Neural crest cell (in vitro differentiated cells): ENCODE data around the gene CCDC182. TPM values are rescaled to one million over a fixed set of nuclear protein-coding genes. Genes with fewer than 3 reads are reported as not detected.
A peak's percentile ranks its signal among the peaks of the same experiment; 100 is the strongest.

ENCODE experiments used
- DNase-seq: peaks from one replicate; pipeline ENCODE4 v3.0.0; 2021; ENCODE audit warnings: low read depth, mixed read lengths, low spot score
- H3K27ac Mint-ChIP-seq: one replicate; pipeline ENCODE4 v1.8.0; 2021; ENCODE audit warnings: mild to moderate bottlenecking, mixed read lengths; ENCODE audit not compliant: unreplicated experiment
- H3K27me3 Mint-ChIP-seq: 2 replicates; pipeline ENCODE4 v1.8.0; 2021; ENCODE audit warnings: low read depth, mild to moderate bottlenecking, mixed read lengths
- H3K36me3 Mint-ChIP-seq: 2 replicates; pipeline ENCODE4 v1.8.0; 2021; ENCODE audit warnings: low read depth, mild to moderate bottlenecking, mixed read lengths
- H3K4me1 Mint-ChIP-seq: 2 replicates; pipeline ENCODE4 v1.8.0; 2021; ENCODE audit warnings: mixed read lengths
- H3K4me3 Mint-ChIP-seq: one replicate; pipeline ENCODE4 v1.8.0; 2021; ENCODE audit warnings: mild to moderate bottlenecking, mixed read lengths
- H3K9me3 Mint-ChIP-seq: 2 replicates; pipeline ENCODE4 v1.8.0; 2021; ENCODE audit warnings: mixed read lengths
- CTCF ChIP-seq: fragments of 200-600 bp; sonication (generic); conservative IDR thresholded peaks from 2 replicates; pipeline ENCODE4 v1.5.0; 2021; ENCODE audit warnings: antibody characterized with exemption, mild to moderate bottlenecking
- total RNA-seq: library from RNA; stranded (reverse); gene quantifications from 2 replicates; pipeline ENCODE4 v1.2.1, GENCODE V29; 2021

CCDC182 gene
- total RNA-seq, 1 donor from 2014 or later = not detected

GRCh38 chr17:57750895-57751294, 5.8 kb upstream of the CCDC182 start:
- Mint-ChIP-seq H3K4me1 (peaks cover 32% of the 10 kb centered on the region), H3K27ac (peak overlapping the region; percentile 16), H3K9me3 (no peaks in the 10 kb centered on the region), H3K4me3 (no peak overlapping the region), H3K27me3 (no peaks in the 10 kb centered on the region), H3K36me3 (no peaks in the 10 kb centered on the region)
- TF ChIP-seq CTCF = no peak
- no peak for DNase-seq

DNA sequence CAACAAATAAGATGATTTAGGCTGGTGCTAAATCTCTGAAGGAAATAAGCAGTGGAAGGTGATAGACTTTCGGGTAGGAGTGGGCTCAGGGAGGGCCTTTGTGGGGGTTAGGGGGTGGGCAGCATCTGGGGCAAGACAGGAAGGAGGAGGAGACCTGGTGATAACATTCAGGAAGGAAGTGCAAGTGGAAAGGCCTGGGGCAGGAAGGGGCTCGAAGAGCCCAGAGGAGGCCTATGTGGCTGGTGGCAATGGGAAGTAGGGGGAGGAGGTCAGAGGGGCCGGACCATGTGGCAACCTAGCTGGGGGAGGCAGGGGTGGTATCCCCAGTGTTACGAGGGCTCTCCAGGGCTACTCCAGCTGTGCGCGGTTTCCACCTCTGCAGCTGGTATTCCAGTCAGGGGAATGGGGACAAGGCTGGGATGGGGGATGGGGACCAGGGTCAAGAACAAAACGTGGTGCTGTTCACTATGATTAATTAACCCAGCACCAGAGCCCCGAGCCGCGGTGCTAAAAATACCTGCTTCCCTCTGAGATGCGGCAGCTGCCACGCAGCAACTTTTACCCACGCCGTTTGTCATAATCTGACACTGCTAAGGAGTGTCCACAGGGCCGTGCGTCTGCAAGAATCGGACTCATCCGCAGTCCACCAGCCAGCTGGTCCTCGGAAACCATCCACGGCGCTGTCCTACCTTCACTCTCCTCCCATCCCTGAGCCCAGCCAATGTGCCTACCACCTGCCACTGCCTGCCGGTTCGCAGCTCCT, 5.2 kb upstream of the CCDC182 start:
- DNase-seq = no peak
- TF ChIP-seq CTCF = no peak
- Mint-ChIP-seq H3K4me1 (peaks cover 27% of the 10 kb centered on the region), H3K27me3 (no peaks in the 10 kb centered on the region), H3K9me3 (no peaks in the 10 kb centered on the region), H3K27ac (peak overlapping the region; percentile 62), H3K36me3 (no peaks in the 10 kb centered on the region), H3K4me3 (no peak overlapping the region)

DNA sequence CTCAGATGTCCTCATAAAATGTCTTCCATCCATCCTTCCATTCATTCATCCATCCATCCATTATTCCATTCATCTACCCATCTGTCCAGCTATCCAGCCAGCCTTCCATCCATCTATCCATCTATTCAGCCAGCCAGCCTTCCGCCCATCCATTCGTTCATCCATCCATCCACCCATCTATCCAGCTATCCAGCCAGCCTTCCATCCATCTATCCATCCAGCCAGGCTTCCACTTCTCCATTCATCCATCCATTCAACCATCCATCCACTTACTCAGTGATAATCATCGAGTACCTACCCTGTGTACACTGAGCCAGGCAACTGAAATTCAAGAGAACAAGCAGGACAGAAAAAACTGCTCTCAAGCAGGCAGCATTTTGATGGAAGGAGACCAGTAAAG, 4.6 kb upstream of the CCDC182 start:
- H3K4me3 Mint-ChIP-seq = no peak overlapping the region
- TF ChIP-seq CTCF = no peak
- peaks cover 27% of the 10 kb centered on the region for H3K4me1 Mint-ChIP-seq
- H3K36me3 Mint-ChIP-seq = no peaks in the 10 kb centered on the region
- DNase-seq = no peak
- no peaks in the 10 kb centered on the region for H3K27me3 Mint-ChIP-seq
- H3K9me3 Mint-ChIP-seq = no peaks in the 10 kb centered on the region
- peak overlapping the region; percentile 62 for H3K27ac Mint-ChIP-seq

- no peaks in the 10 kb centered on the region for H3K36me3 Mint-ChIP-seq
- no peaks in the 10 kb centered on the region for H3K27me3 Mint-ChIP-seq
- H3K4me1 Mint-ChIP-seq = peaks cover 31% of the 10 kb centered on the region
- no peaks in the 10 kb centered on the region for H3K9me3 Mint-ChIP-seq
- peak; percentile 33 for DNase-seq
- H3K27ac Mint-ChIP-seq = no peak overlapping the region
- H3K4me3 Mint-ChIP-seq = no peak overlapping the region
- peak; percentile 85 for TF ChIP-seq CTCF
Observed at GRCh38 chr17:57747221-57748017, 2.3 kb upstream of the CCDC182 start.

DNA sequence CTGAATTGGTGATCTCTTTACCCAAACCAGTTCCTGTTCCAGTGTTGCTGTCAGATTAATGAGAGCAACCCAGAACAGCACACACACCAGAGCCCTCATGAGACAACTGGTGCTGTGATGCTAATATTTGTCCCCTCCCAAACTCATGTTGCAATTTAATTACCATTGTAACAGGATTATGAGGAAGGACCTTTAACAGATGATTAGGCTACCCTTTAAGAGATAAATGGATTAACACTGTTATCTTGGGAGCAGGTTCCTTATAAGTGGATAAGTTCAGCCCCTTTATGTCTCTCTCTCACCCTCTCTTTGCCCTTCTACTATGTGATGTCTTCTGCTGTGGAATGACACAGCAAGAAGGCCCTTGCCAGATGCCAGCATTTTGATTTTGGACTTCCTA, 1.1 kb upstream of the CCDC182 start:
- no peaks in the 10 kb centered on the region for H3K9me3 Mint-ChIP-seq
- no peaks in the 10 kb centered on the region for H3K27me3 Mint-ChIP-seq
- H3K36me3 Mint-ChIP-seq = no peaks in the 10 kb centered on the region
- no peak overlapping the region for H3K27ac Mint-ChIP-seq
- no peak overlapping the region for H3K4me3 Mint-ChIP-seq
- H3K4me1 Mint-ChIP-seq = peaks cover 26% of the 10 kb centered on the region
- TF ChIP-seq CTCF = no peak
- no peak for DNase-seq
